ENCODE results near the gene NAXD.

Gene NAXD

GRCh38 chr13:110618167-110618566 is 2.8 kb downstream of the NAXD start:
- H3K27me3 ChIP-seq (ENCODE audit: control insufficient read depth, insufficient read depth, low read length) = no peaks in the 10 kb centered on the region
- no peak overlapping the region for H3K27ac ChIP-seq (ENCODE audit: low read depth, low read length)
- peaks cover 25% of the 10 kb centered on the region for H3K4me1 ChIP-seq (ENCODE audit: control insufficient read depth, insufficient read depth, low read length)
- no peaks in the 10 kb centered on the region for H3K9me3 ChIP-seq (ENCODE audit: control insufficient read depth, insufficient read depth, low read depth, low read length)
- H3K4me3 ChIP-seq (ENCODE audit: low read depth, low read length) = no peak overlapping the region
- H3K9ac ChIP-seq (ENCODE audit: low read length) = no peak overlapping the region
- peaks cover 11% of the 10 kb centered on the region for H3K36me3 ChIP-seq (ENCODE audit: control insufficient read depth, insufficient read depth, low read length)

- Histone ChIP-seq H3K27ac (ENCODE audit: low read depth, low read length) (no peak overlapping the region), H3K4me3 (ENCODE audit: low read depth, low read length) (no peak overlapping the region), H3K9ac (ENCODE audit: low read length) (no peak overlapping the region), H3K36me3 (ENCODE audit: control insufficient read depth, insufficient read depth, low read length) (peaks cover 14% of the 10 kb centered on the region), H3K9me3 (ENCODE audit: control insufficient read depth, insufficient read depth, low read depth, low read length) (no peaks in the 10 kb centered on the region), H3K27me3 (ENCODE audit: control insufficient read depth, insufficient read depth, low read length) (no peaks in the 10 kb centered on the region), H3K4me1 (ENCODE audit: control insufficient read depth, insufficient read depth, low read length) (peaks cover 25% of the 10 kb centered on the region)
Measured at GRCh38 chr13:110618780-110619179, 3.4 kb downstream of the NAXD start.

DNA sequence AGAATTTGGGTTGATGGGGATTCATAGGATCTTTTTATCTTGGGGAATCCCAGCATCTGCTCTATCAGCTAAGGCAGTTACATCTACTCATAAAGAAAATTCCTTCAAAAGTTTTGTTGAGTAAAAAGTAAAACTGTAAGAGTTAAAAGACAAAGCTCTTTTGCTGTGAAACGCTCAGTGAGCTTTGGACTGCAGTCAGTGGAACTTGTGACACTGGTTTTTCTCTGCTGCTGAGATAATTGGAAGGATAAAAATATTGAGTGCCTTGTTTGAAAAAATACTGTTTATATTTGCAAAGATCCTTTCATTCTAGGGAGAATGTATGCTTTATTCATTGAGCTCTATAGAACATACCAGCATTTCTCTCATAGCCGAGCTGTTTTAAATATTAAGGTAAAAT is 5.3 kb downstream of the NAXD start:
- Histone ChIP-seq H3K9me3 (ENCODE audit: control insufficient read depth, insufficient read depth, low read depth, low read length) (no peaks in the 10 kb centered on the region), H3K36me3 (ENCODE audit: control insufficient read depth, insufficient read depth, low read length) (peaks cover 24% of the 10 kb centered on the region), H3K4me1 (ENCODE audit: control insufficient read depth, insufficient read depth, low read length) (peaks cover 33% of the 10 kb centered on the region), H3K27me3 (ENCODE audit: control insufficient read depth, insufficient read depth, low read length) (no peaks in the 10 kb centered on the region), H3K9ac (ENCODE audit: low read length) (no peak overlapping the region), H3K4me3 (ENCODE audit: low read depth, low read length) (no peak overlapping the region), H3K27ac (ENCODE audit: low read depth, low read length) (no peak overlapping the region)

GRCh38 chr13:110624766-110625756 is 9.7 kb downstream of the NAXD start:
- H3K9me3 ChIP-seq (ENCODE audit: control insufficient read depth, insufficient read depth, low read depth, low read length) = no peaks in the 10 kb centered on the region
- H3K36me3 ChIP-seq (ENCODE audit: control insufficient read depth, insufficient read depth, low read length) = peaks cover 50% of the 10 kb centered on the region
- H3K9ac ChIP-seq (ENCODE audit: low read length) = no peak overlapping the region
- H3K27ac ChIP-seq (ENCODE audit: low read depth, low read length) = no peak overlapping the region
- H3K4me3 ChIP-seq (ENCODE audit: low read depth, low read length) = no peak overlapping the region
- H3K27me3 ChIP-seq (ENCODE audit: control insufficient read depth, insufficient read depth, low read length) = no peaks in the 10 kb centered on the region
- H3K4me1 ChIP-seq (ENCODE audit: control insufficient read depth, insufficient read depth, low read length) = peaks cover 27% of the 10 kb centered on the region

DNA sequence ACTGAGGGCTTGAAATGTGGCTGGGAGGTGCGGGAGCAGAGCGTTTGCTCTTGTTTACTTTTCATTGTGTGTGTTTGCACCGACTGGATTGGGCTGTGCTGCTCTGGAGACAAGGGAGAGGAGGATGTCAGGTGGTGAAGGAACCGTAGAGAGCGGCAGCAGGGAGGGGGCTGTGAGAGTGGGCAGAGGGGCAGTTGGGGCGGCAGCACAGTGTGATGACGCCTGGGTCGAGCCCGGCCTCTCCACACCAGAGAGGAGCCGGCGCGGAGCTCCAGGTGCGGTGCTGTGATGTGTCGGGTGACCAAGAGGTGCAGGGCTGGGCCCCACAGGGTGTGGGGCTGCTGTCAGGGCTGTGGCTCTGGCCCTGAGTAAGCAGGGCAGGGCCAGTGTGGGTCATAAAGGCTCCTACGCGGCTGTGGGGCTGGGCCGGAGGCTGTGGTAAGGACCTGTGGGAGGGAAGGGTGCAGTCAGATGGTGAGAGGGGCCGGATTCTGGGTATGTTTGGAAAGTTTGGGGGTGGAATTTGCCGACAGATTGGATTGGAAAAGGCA is 10.5 kb downstream of the NAXD start:
- Histone ChIP-seq H3K4me1 (ENCODE audit: control insufficient read depth, insufficient read depth, low read length) (peaks cover 27% of the 10 kb centered on the region), H3K36me3 (ENCODE audit: control insufficient read depth, insufficient read depth, low read length) (peaks cover 57% of the 10 kb centered on the region), H3K27ac (ENCODE audit: low read depth, low read length) (no peak overlapping the region)

DNA sequence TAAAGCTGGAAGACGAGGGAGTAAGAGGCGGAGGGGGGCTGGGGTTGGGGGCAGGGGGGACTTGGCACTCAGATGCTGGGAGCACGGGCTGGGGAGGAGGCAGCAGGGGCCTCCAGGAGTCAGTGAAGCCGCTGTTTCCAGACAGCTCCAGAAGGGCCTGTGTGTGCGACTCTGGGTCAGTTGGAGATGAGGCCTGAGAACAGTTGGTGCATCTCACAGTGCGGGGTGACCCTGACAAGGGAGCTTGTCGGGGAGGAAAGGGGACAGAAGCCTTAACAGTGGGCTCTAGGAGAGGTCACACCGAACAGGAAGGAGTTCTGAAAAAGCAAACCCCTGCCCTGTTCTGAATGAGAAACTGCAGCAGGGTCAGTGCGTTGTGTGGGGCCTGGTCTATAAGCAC is 11.2 kb downstream of the NAXD start:
- Histone ChIP-seq H3K27ac (ENCODE audit: low read depth, low read length) (no peak overlapping the region), H3K4me1 (ENCODE audit: control insufficient read depth, insufficient read depth, low read length) (peaks cover 27% of the 10 kb centered on the region), H3K9ac (ENCODE audit: low read length) (no peak overlapping the region), H3K27me3 (ENCODE audit: control insufficient read depth, insufficient read depth, low read length) (no peaks in the 10 kb centered on the region), H3K4me3 (ENCODE audit: low read depth, low read length) (no peak overlapping the region), H3K36me3 (ENCODE audit: control insufficient read depth, insufficient read depth, low read length) (peaks cover 64% of the 10 kb centered on the region), H3K9me3 (ENCODE audit: control insufficient read depth, insufficient read depth, low read depth, low read length) (no peaks in the 10 kb centered on the region)

More for the DNA sequence above, 10.5 kb downstream of the NAXD start:
- Histone ChIP-seq H3K9ac (ENCODE audit: low read length) (no peak overlapping the region), H3K27me3 (ENCODE audit: control insufficient read depth, insufficient read depth, low read length) (no peaks in the 10 kb centered on the region), H3K4me3 (ENCODE audit: low read depth, low read length) (no peak overlapping the region), H3K9me3 (ENCODE audit: control insufficient read depth, insufficient read depth, low read depth, low read length) (no peaks in the 10 kb centered on the region)

DNA sequence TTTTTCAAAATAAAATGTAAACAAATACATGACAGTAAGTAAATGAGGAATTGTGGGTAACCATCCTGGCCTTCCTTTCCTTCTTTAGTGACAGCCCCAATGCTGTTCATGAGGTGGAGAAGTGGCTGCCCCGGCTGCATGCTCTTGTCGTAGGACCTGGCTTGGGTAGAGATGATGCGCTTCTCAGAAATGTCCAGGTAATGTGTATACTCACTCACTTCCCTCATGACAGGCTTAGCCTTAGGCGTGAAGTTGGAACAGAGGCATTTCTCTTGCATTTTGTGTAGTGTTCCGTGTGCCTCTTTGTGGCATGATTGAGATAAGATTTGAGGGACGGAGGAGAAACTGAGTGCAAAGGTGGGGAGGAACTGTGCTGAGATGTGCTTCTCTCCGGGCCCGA is 12.0 kb downstream of the NAXD start:
- Histone ChIP-seq H3K4me1 (ENCODE audit: control insufficient read depth, insufficient read depth, low read length) (peaks cover 27% of the 10 kb centered on the region), H3K9ac (ENCODE audit: low read length) (no peak overlapping the region), H3K27ac (ENCODE audit: low read depth, low read length) (no peak overlapping the region), H3K27me3 (ENCODE audit: control insufficient read depth, insufficient read depth, low read length) (no peaks in the 10 kb centered on the region), H3K36me3 (ENCODE audit: control insufficient read depth, insufficient read depth, low read length) (peaks cover 63% of the 10 kb centered on the region), H3K4me3 (ENCODE audit: low read depth, low read length) (no peak overlapping the region), H3K9me3 (ENCODE audit: control insufficient read depth, insufficient read depth, low read depth, low read length) (no peaks in the 10 kb centered on the region)

- Histone ChIP-seq H3K36me3 (ENCODE audit: control insufficient read depth, insufficient read depth, low read length) (peaks cover 58% of the 10 kb centered on the region), H3K27ac (ENCODE audit: low read depth, low read length) (no peak overlapping the region)
Measured at GRCh38 chr13:110627761-110628476, 12.6 kb downstream of the NAXD start.

DNA sequence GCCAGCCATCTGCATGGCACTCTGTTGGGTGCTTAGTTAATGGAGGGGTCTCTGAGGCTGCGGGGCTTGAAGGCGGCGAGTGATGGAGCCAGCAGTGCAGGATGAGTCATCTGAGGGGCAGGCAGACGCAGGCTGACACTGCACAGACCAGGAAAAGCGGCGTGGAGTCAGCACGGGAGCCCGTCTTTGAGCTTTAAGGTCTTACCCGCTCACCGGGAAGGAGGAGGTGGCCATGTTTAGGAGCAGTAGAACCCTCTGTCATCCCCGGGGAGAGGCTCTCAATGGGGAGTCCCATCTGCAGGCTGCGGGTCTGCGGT is 13.1 kb downstream of the NAXD start:
- Histone ChIP-seq H3K27me3 (ENCODE audit: control insufficient read depth, insufficient read depth, low read length) (no peaks in the 10 kb centered on the region), H3K4me3 (ENCODE audit: low read depth, low read length) (no peak overlapping the region), H3K9me3 (ENCODE audit: control insufficient read depth, insufficient read depth, low read depth, low read length) (no peaks in the 10 kb centered on the region), H3K36me3 (ENCODE audit: control insufficient read depth, insufficient read depth, low read length) (peaks cover 53% of the 10 kb centered on the region), H3K9ac (ENCODE audit: low read length) (no peak overlapping the region), H3K4me1 (ENCODE audit: control insufficient read depth, insufficient read depth, low read length) (peaks cover 27% of the 10 kb centered on the region), H3K27ac (ENCODE audit: low read depth, low read length) (no peak overlapping the region)

More at GRCh38 chr13:110627761-110628476, 12.6 kb downstream of the NAXD start:
- no peak overlapping the region for H3K4me3 ChIP-seq (ENCODE audit: low read depth, low read length)
- H3K27me3 ChIP-seq (ENCODE audit: control insufficient read depth, insufficient read depth, low read length) = no peaks in the 10 kb centered on the region
- H3K9ac ChIP-seq (ENCODE audit: low read length) = no peak overlapping the region
- H3K4me1 ChIP-seq (ENCODE audit: control insufficient read depth, insufficient read depth, low read length) = peaks cover 27% of the 10 kb centered on the region
- H3K9me3 ChIP-seq (ENCODE audit: control insufficient read depth, insufficient read depth, low read depth, low read length) = no peaks in the 10 kb centered on the region

GRCh38 chr13:110628952-110629701 is 13.8 kb downstream of the NAXD start:
- H3K36me3 ChIP-seq (ENCODE audit: control insufficient read depth, insufficient read depth, low read length) = peaks cover 54% of the 10 kb centered on the region
- no peaks in the 10 kb centered on the region for H3K9me3 ChIP-seq (ENCODE audit: control insufficient read depth, insufficient read depth, low read depth, low read length)
- H3K4me3 ChIP-seq (ENCODE audit: low read depth, low read length) = no peak overlapping the region
- no peaks in the 10 kb centered on the region for H3K27me3 ChIP-seq (ENCODE audit: control insufficient read depth, insufficient read depth, low read length)
- no peak overlapping the region for H3K9ac ChIP-seq (ENCODE audit: low read length)
- no peak overlapping the region for H3K27ac ChIP-seq (ENCODE audit: low read depth, low read length)
- peaks cover 27% of the 10 kb centered on the region for H3K4me1 ChIP-seq (ENCODE audit: control insufficient read depth, insufficient read depth, low read length)
